Activated CD8-positive, alpha-beta memory T cell treated with anti-CD3 and anti-CD28 coated beads for 4 hours (primary cell): Measurements from ENCODE around the gene CRYGN.

Experiments used
- DNase-seq, 2 donors: peaks; one replicate each; pipeline ENCODE4 v3.0.0-alpha.2; 2020; ENCODE audit warnings: low read depth in 2 of 2

CRYGN gene

GRCh38 chr7:151406886-151407583 lies 32.9 kb downstream of the CRYGN start:
- DNase-seq: no peak

GRCh38 chr7:151406051-151406875 lies 33.7 kb downstream of the CRYGN start:
- no peak for DNase-seq

- DNase-seq: no peak
Observed at GRCh38 chr7:151405588-151405987, 34.4 kb downstream of the CRYGN start.

- no peak for DNase-seq
Observed at GRCh38 chr7:151405056-151405455, 34.9 kb downstream of the CRYGN start.

GRCh38 chr7:151404216-151405011 lies 35.5 kb downstream of the CRYGN start:
- DNase-seq: no peak

- no peak for DNase-seq
Observed at GRCh38 chr7:151403764-151404163, 36.2 kb downstream of the CRYGN start.

- no peak for DNase-seq
Observed at GRCh38 chr7:151402029-151402835, 37.7 kb downstream of the CRYGN start.

GRCh38 chr7:151400626-151401315 lies 39.2 kb downstream of the CRYGN start:
- DNase-seq: no peak

- DNase-seq: no peak
Observed at GRCh38 chr7:151399906-151400305, 40.0 kb downstream of the CRYGN start.

- no peak for DNase-seq
Observed at GRCh38 chr7:151399305-151399601, 40.7 kb downstream of the CRYGN start.

GRCh38 chr7:151398446-151399304 lies 41.3 kb downstream of the CRYGN start:
- DNase-seq: no peak

- DNase-seq: no peak
Observed at GRCh38 chr7:151397026-151397425, 42.9 kb downstream of the CRYGN start.

- no peak for DNase-seq
Observed at GRCh38 chr7:151396328-151396970, 43.5 kb downstream of the CRYGN start.

- DNase-seq: no peak
Observed at GRCh38 chr7:151395036-151395367, 44.9 kb downstream of the CRYGN start.

GRCh38 chr7:151394076-151395035 lies 45.6 kb downstream of the CRYGN start:
- DNase-seq: no peak

GRCh38 chr7:151393031-151393977 lies 46.6 kb downstream of the CRYGN start:
- DNase-seq: no peak

GRCh38 chr7:151392426-151392825 lies 47.5 kb downstream of the CRYGN start:
- DNase-seq: no peak
